Skeletal muscle satellite cell (primary cell): ENCODE results near the gene RAB21.
"Not testable (repeated sequence)": the region's sequence is repeated elsewhere in the genome, so short reads cannot be mapped to it uniquely, and the experiment has no call there.

Experiments
- H3K27me3 ChIP-seq: 2 replicates; pipeline ENCODE4 v1.7.0; 2013; ENCODE audit warnings: low read length; ENCODE audit not compliant: control insufficient read depth, insufficient read depth
- H3K36me3 ChIP-seq: 2 replicates; pipeline ENCODE4 v1.7.0; 2013; ENCODE audit warnings: mild to moderate bottlenecking, control low read depth, low read length; ENCODE audit not compliant: insufficient read depth
- H3K4me1 ChIP-seq: 2 replicates; pipeline ENCODE4 v1.7.0; 2013; ENCODE audit warnings: low read length; ENCODE audit not compliant: control insufficient read depth, insufficient read depth
- H3K4me2 ChIP-seq: 2 replicates; pipeline ENCODE4 v1.7.0; 2013; ENCODE audit warnings: mild to moderate bottlenecking, low read length
- H3K4me3 ChIP-seq: 2 replicates; pipeline ENCODE4 v1.7.0; 2013; ENCODE audit warnings: low read length
- H3K9ac ChIP-seq: 2 replicates; pipeline ENCODE4 v1.7.0; 2013; ENCODE audit warnings: mild to moderate bottlenecking, low read depth, low read length, moderate library complexity
- H3K9me3 ChIP-seq: replicated peaks from 2 replicates; pipeline ENCODE4 v1.7.0; 2013; ENCODE audit warnings: mild to moderate bottlenecking, control low read depth, low read length

RAB21 gene

DNA sequence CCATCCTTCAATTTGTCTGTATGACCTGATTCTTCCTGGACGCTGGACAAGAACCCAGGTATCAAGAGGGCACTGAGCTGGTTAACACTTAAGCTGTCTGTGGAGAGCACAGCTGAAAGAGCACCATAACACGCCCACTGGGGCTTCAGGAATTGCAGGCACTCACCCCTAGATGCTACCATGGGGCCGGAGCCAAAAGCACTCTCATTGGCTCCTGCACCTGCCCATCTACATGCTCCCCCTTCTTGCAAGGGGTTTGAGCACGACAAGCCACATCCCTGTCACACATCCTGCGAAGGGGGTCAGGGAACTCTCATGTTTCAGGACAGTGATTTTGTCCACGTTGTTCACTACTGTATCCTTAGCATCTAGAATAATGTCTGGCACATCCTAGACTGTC lies 49.8 kb downstream of the RAB21 start:
- H3K9me3 ChIP-seq = no peaks in the 10 kb centered on the region
- no peaks in the 10 kb centered on the region for H3K4me1 ChIP-seq
- no peaks in the 10 kb centered on the region for H3K36me3 ChIP-seq
- no peak overlapping the region for H3K4me2 ChIP-seq
- H3K9ac ChIP-seq = no peak overlapping the region
- H3K27me3 ChIP-seq = peaks cover 3% of the 10 kb centered on the region
- H3K4me3 ChIP-seq = no peak overlapping the region

DNA sequence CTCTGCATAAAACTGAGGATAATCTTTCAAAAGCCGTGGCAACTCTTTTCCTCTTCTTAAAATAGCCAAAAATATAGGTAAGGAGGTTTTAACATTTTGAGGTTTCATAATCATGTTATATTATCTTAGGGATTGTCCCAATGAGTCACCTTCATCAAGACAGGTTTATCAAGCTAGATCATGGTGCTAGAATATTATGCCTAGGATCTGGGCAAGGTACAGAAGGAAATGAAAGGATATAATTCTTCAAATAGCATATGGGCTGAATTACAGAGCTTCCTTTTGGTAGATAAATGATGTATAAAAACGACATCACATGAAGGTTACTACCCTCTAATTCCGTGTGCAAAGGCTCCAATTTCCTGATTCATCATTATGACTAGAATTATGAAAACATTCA lies 56.3 kb downstream of the RAB21 start:
- no peaks in the 10 kb centered on the region for H3K9me3 ChIP-seq
- peaks cover 12% of the 10 kb centered on the region for H3K4me1 ChIP-seq
- no peak overlapping the region for H3K9ac ChIP-seq
- no peak overlapping the region for H3K4me3 ChIP-seq
- H3K36me3 ChIP-seq = no peaks in the 10 kb centered on the region
- H3K4me2 ChIP-seq = peak overlapping the region; percentile 57
- no peaks in the 10 kb centered on the region for H3K27me3 ChIP-seq

DNA sequence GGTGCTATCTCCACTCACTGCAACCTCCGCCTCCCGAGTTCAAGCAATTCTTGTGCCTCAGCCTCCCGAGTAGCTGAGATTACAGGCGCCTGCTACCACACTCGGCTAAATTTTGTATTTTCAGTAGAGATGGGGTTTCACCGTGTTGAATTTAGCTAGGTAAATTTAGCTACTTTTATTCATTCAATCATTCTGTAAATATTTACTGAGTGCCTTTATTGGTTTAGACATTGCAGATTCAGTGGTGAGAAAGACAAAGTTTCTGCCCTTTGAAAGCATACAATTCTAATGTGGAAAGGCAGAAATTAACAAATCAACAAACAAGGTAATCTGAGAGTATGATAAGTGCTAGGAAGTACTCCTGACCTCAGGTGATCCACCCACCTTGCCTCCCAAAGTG lies 60.6 kb downstream of the RAB21 start:
- H3K9ac ChIP-seq, H3K36me3 ChIP-seq, H3K4me3 ChIP-seq, H3K4me2 ChIP-seq, H3K9me3 ChIP-seq, H3K27me3 ChIP-seq: not testable (repeated sequence)
- H3K4me1 ChIP-seq = peaks cover 12% of the 10 kb centered on the region

DNA sequence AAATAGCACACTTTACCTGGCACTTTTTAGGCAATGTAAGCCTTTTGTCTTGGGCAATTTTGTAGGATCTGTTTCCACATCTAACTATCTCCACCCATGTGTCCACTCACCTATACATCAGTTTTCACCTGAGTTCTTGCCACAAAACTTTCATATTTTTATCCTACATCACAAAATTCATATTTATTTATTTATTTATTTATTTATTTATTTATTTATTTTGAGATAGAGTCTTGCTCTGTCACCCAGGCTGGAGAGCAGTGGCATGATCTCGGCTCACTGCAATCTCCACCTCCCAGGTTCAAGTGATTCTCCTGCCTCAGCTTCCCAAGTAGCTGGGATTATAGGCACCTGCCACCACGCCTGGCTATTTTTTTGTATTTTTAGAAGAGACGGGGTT lies 67.4 kb downstream of the RAB21 start:
- not testable (repeated sequence) for H3K36me3 ChIP-seq, H3K4me1 ChIP-seq, H3K27me3 ChIP-seq, H3K9ac ChIP-seq, H3K4me2 ChIP-seq, H3K9me3 ChIP-seq, H3K4me3 ChIP-seq

DNA sequence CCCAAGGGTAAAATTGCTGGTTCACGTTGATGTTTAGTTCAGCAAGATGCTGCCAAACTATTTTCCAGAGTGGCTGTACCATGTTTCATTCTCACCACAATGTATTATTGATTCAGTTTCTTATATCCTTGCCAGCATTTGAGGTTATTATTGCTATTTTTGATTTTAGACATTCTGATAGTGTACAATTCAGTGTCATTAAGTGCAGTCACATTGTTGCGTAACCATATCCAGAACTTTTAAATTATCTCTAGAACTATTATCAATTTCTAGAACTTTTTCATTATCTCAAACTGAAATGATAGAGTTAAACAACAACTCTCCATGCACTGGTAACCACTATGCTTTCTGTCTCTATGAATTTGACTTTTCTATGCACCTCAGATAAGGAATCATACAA lies 74.2 kb downstream of the RAB21 start:
- Histone ChIP-seq H3K27me3 (peaks cover 6% of the 10 kb centered on the region), H3K9me3 (no peaks in the 10 kb centered on the region), H3K4me2 (no peak overlapping the region), H3K36me3 (no peaks in the 10 kb centered on the region), H3K4me1 (no peaks in the 10 kb centered on the region), H3K9ac (no peak overlapping the region), H3K4me3 (no peak overlapping the region)

DNA sequence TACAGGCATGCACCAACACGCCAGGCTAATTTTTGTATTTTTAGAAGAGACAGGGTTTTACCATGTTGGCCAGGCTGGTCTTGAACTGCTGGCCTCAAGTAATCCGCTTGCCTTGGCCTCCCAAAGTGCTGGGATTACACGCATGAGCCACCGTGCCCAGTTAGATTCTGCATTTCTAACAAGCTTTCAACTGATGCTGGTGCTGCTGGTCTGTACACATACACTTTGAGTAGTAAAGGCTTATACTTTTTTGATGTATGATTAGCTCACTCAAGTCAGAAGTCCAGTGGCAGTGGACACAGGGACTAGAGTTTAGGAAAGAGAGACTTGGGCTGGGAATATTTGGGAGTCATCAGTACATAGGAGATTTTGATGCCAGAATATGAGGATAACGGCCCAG lies 82.7 kb downstream of the RAB21 start:
- Histone ChIP-seq H3K27me3 (peaks cover under 1% of the 10 kb centered on the region), H3K4me3 (no peak overlapping the region), H3K36me3 (no peaks in the 10 kb centered on the region), H3K9ac (no peak overlapping the region), H3K4me2 (no peak overlapping the region), H3K4me1 (peaks cover 15% of the 10 kb centered on the region), H3K9me3 (no peaks in the 10 kb centered on the region)

DNA sequence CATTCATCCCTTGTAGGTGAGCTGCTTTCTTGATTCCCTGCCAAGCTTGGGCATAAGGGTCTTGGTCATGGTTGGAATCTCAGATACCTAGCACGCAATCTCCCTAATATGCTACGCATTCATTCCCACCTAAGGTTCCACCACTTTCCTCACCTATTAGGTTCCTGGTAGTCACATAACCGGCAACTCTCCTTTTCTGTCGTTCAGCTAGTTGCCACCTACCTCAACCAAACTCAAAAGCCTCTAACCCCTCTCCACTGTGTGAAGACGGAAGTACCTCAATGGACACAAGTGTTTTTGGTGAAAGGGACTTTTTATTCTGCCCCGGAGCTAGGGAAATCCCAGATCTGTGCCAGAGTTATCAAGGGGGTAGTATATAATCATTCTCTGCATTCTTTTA lies 83.6 kb downstream of the RAB21 start:
- Histone ChIP-seq H3K27me3 (no peaks in the 10 kb centered on the region), H3K4me3 (no peak overlapping the region), H3K36me3 (no peaks in the 10 kb centered on the region), H3K9ac (no peak overlapping the region), H3K9me3 (no peaks in the 10 kb centered on the region), H3K4me2 (no peak overlapping the region), H3K4me1 (peaks cover 15% of the 10 kb centered on the region)

DNA sequence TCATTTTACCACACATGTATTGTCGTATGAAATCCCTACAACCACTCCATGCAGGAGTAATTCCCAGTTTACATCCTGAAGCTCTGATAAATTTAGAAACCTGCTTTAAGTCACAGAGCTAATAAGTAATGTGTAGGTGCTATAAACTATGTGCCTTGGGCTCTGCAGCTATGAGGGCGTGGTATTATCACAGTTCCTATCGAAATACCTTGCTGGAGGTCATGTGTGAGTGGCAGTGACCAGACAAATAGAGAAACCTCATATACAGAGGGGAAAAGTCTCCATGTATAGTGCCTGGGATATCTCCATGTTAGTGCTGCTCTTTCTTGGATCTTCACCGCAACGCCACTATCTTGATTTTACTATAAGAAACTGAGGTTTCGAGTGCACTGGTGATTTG lies 84.0 kb downstream of the RAB21 start:
- Histone ChIP-seq H3K4me3 (peak overlapping the region; percentile 82), H3K9ac (peak overlapping the region; percentile 87), H3K4me2 (peak overlapping the region; percentile 82), H3K36me3 (no peaks in the 10 kb centered on the region), H3K9me3 (no peaks in the 10 kb centered on the region), H3K4me1 (peaks cover 15% of the 10 kb centered on the region), H3K27me3 (no peaks in the 10 kb centered on the region)

DNA sequence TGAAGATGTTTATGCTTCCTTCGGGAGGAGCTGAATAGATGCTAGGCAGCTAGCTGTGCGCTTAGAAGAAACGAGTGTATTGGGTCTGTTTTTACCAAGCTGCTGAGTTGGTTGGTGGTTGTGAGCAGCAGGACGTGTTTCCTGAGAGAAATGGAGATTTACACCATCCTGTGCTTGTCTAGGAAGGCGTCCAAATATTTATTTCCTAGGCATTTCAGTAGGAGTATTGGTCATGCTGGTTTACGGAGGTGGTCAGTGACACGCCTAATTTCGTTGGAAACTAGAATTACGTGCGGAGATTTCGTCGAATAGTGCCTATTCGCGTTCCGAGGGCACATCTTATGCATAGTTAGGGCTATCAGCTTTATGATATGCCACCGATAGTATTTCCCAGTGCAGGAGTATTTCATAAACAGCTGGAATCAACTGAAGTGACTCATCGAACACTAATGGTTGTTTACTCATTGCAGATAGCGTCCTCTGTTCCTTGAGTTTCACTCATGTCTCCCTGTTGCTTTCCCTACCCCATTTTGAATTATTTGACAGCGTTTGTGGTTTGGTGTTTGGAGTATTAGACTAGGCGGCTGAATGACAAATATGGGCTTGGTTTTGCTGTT lies 85.7 kb downstream of the RAB21 start:
- Histone ChIP-seq H3K4me2 (peak overlapping the region; percentile 82), H3K4me3 (peak overlapping the region; percentile 82), H3K9ac (peak overlapping the region; percentile 87), H3K27me3 (no peaks in the 10 kb centered on the region), H3K4me1 (peaks cover 15% of the 10 kb centered on the region), H3K36me3 (no peaks in the 10 kb centered on the region), H3K9me3 (no peaks in the 10 kb centered on the region)

DNA sequence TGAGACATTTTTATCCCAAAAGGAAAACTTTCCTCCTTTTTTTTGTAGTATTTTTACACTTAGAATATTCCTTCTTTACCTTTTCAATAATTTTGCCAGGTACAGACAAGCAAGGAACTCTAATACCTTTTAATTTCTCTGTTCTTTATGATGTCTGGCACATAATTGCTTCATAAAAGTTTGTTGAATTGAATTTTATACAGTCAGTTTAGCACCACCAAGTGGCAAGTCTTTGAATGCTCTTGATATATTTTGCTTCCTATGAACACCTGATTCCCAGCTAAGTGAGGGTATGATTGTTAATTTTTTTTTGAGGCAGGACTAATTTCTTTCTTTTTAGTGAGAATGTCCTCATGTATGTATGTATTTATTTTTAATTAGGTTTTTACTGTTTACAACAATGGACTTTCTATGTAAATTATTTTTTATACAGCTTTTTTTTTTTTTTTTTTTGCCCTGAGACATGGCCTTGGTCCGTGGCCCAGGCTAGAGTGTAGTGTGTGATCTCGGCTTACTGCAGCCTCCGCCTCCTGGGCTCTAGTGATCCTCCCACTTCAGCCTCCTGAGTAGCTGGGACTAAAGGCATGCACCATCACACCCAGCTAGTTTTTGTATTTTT lies 91.8 kb downstream of the RAB21 start:
- Histone ChIP-seq H3K4me3 (no peak overlapping the region), H3K4me1 (peaks cover 3% of the 10 kb centered on the region), H3K36me3 (peaks cover 4% of the 10 kb centered on the region), H3K4me2 (no peak overlapping the region), H3K9me3 (no peaks in the 10 kb centered on the region), H3K9ac (no peak overlapping the region), H3K27me3 (no peaks in the 10 kb centered on the region)

DNA sequence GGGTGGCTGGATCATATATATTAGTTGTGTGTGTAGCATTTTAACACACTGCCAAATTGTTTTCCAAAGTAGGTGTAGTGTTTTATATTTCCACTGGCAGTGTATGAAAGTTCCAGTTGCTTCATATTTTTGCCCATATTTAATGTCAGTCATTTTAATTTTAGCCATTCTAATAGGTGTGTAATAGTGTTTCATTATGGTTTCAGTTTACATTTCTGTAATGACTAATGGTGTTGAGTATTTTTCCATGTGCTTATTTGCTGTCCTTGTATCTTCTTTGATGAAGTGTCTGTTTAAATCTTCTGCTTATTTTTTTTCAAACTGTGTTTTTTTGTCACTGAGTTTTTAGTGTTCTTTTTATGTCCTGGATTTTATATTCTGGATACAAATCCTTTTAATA lies 93.5 kb downstream of the RAB21 start:
- Histone ChIP-seq H3K4me3 (no peak overlapping the region), H3K4me1 (no peaks in the 10 kb centered on the region), H3K4me2 (no peak overlapping the region), H3K36me3 (peaks cover 4% of the 10 kb centered on the region), H3K9ac (no peak overlapping the region), H3K27me3 (no peaks in the 10 kb centered on the region), H3K9me3 (no peaks in the 10 kb centered on the region)

DNA sequence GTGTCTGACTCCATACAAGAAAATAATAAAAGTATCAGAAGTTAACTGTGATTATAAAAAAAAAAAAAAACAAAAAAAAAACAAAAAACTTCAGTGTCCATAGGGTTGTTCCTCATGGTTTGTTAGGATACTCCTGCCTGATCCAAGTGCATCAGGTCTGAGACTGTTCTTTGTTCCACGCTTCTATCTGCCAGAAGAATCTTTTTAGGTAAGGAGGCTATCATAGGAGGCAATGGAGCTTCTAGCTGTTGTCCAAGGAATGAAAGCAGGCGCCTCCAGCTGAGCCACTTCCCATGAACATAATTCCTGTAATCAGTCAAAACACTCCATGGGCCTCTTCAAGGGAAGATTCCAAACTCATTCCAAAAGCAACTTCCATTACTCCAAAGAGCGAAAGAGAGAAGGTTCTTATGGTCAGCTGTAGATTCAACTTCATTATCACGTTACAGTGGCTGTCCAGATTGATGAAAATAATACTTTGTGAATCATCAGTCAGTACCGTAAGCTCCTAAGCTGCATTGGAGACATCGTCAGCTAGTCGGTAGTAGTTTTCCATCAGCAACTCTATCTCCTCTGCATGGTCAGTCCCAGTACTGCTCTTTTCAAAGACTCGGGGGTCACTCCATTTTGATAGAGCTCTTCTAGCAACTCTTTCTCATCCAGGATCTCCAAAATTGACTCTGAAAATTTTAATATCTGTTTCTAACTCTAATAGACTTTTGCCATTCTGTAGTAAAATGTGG lies 94.6 kb downstream of the RAB21 start:
- no peak overlapping the region for H3K4me3 ChIP-seq
- no peaks in the 10 kb centered on the region for H3K9me3 ChIP-seq
- peaks cover 4% of the 10 kb centered on the region for H3K36me3 ChIP-seq
- no peak overlapping the region for H3K9ac ChIP-seq
- H3K27me3 ChIP-seq = no peaks in the 10 kb centered on the region
- no peaks in the 10 kb centered on the region for H3K4me1 ChIP-seq
- no peak overlapping the region for H3K4me2 ChIP-seq
